Adrenal gland (tissue), 5 donors: Measurements from ENCODE around the gene NFATC1.

Experiments used
- CTCF ChIP-seq, 6 experiments: fragments of 450-650 bp in 4 of 6; fragments of 200-600 bp in 2 of 6; sonication (generic) in 1 of 6; IDR thresholded peaks; 1 replicate in 5 of 6; 2 replicates in 1 of 6; pipeline versions ENCODE4 v1.5.1 to v1.8.0; 2016 to 2021; ENCODE audit warnings: antibody characterized with exemption in 6 of 6, mild to moderate bottlenecking in 2 of 6, moderate library complexity in 1 of 6
- POLR2A ChIP-seq, 2 donors: fragments of 450-650 bp; IDR thresholded peaks; one replicate each; pipeline ENCODE4 v1.6.1; 2017; ENCODE audit warnings: antibody characterized with exemption in 2 of 2, mild to moderate bottlenecking in 2 of 2, moderate library complexity in 1 of 2
- donor health status: DM: no; HTN: no; CAD: no.

- TF ChIP-seq CTCF (IDR thresholded peaks at IDR 0.05) (no peak), POLR2A (IDR thresholded peaks at IDR 0.05) (no peak)
These were observed 15.2 kb downstream of the NFATC1 start for GRCh38 chr18:79410731-79411613.
